Suprapubic skin (tissue), 4 donors: ENCODE measurements around the gene ITPRIP. TPM values are rescaled to one million over a fixed set of nuclear protein-coding genes. Genes with fewer than 3 reads are reported as not detected.
A peak's percentile ranks its signal among the peaks of the same experiment; 100 is the strongest.

ENCODE experiments used
- DNase-seq, 2 donors: peaks; one replicate each; pipeline ENCODE4 v3.0.0-alpha.2; 2019; ENCODE audit warnings: low spot score in 2 of 2
- H3K27ac ChIP-seq: fragments of 200-600 bp; sonication (generic); one replicate; pipeline ENCODE4 v1.5.1; 2019
- H3K27me3 ChIP-seq: fragments of 200-600 bp; sonication (generic); one replicate; pipeline ENCODE4 v1.5.1; 2019
- H3K36me3 ChIP-seq: fragments of 200-600 bp; sonication (generic); one replicate; pipeline ENCODE4 v1.5.1; 2019
- H3K4me1 ChIP-seq: fragments of 200-600 bp; sonication (generic); one replicate; pipeline ENCODE4 v1.5.1; 2019
- H3K4me3 ChIP-seq: fragments of 200-600 bp; sonication (generic); one replicate; pipeline ENCODE4 v1.5.1; 2019; ENCODE audit warnings: mild to moderate bottlenecking
- H3K9me3 ChIP-seq: fragments of 200-600 bp; sonication (generic); one replicate; pipeline ENCODE4 v1.5.1; 2019
- CTCF ChIP-seq, 2 donors: fragments of 200-600 bp in 1 of 2; fragments of 450-650 bp in 1 of 2; sonication (generic) in 1 of 2; IDR thresholded peaks; one replicate each; pipeline ENCODE4 v1.5.1; 2016 to 2019; ENCODE audit warnings: antibody characterized with exemption in 2 of 2, mild to moderate bottlenecking in 1 of 2, moderate library complexity in 1 of 2
- EP300 ChIP-seq: sonication (generic); formaldehyde crosslinking; IDR thresholded peaks from one replicate; pipeline ENCODE4 v1.6.1; 2017; ENCODE audit warnings: antibody characterized with exemption
- POLR2A ChIP-seq, 2 donors: fragments of 450-650 bp; IDR thresholded peaks; one replicate each; pipeline ENCODE4 v1.6.1; 2017; ENCODE audit warnings: antibody characterized with exemption in 2 of 2, mild to moderate bottlenecking in 2 of 2, moderate library complexity in 2 of 2
- POLR2AphosphoS5 ChIP-seq, 3 donors: sonication (generic); formaldehyde crosslinking; IDR thresholded peaks; one replicate each; pipeline ENCODE4 v1.6.1; 2017; ENCODE audit warnings: antibody characterized with exemption in 3 of 3
- WGBS: methylation state at CpG from one replicate; pipeline ENCODE4 v1.1.5; 2018; 5-methylcytosine and 5-hydroxymethylcytosine counted together
- total RNA-seq, 4 donors: library from RNA; depleted of rRNA; stranded (reverse); fragments of >200 nt; gene quantifications; one replicate each; pipeline ENCODE4 v1.1.0, GENCODE V29; 2016

ITPRIP gene
- total RNA-seq, 4 donors from 2014 or later: 98.5 to 217 (median 191) TPM

- no peak overlapping the region for H3K27ac ChIP-seq
- TF ChIP-seq POLR2AphosphoS5 (IDR thresholded peaks at IDR 0.05) (no peak), CTCF (IDR thresholded peaks at IDR 0.05) (no peak), EP300 (no peak), POLR2A (IDR thresholded peaks at IDR 0.05) (no peak)
- 98% methylated on average over 3 of the region's 3 CpGs for WGBS
- H3K9me3 ChIP-seq: no peaks in the 10 kb centered on the region
- H3K27me3 ChIP-seq: peaks cover 6% of the 10 kb centered on the region
- H3K4me1 ChIP-seq: peaks cover 7% of the 10 kb centered on the region
- H3K4me3 ChIP-seq: no peak overlapping the region
- no peaks in the 10 kb centered on the region for H3K36me3 ChIP-seq
- no peak for DNase-seq
Observed at GRCh38 chr10:104279550-104280259, 58.6 kb downstream of the ITPRIP start.

GRCh38 chr10:104277785-104278184 is 60.5 kb downstream of the ITPRIP start:
- TF ChIP-seq POLR2AphosphoS5 (IDR thresholded peaks at IDR 0.05) (no peak), EP300 (no peak), CTCF (IDR thresholded peaks at IDR 0.05) (no peak), POLR2A (IDR thresholded peaks at IDR 0.05) (no peak)
- no peaks in the 10 kb centered on the region for H3K36me3 ChIP-seq
- no peak overlapping the region for H3K27ac ChIP-seq
- no peak for DNase-seq
- peaks cover 6% of the 10 kb centered on the region for H3K27me3 ChIP-seq
- H3K9me3 ChIP-seq: no peaks in the 10 kb centered on the region
- 84% methylated on average over 2 of the region's 2 CpGs for WGBS
- H3K4me1 ChIP-seq: peaks cover 11% of the 10 kb centered on the region
- no peak overlapping the region for H3K4me3 ChIP-seq

GRCh38 chr10:104276192-104276591 is 62.1 kb downstream of the ITPRIP start:
- Histone ChIP-seq H3K27ac (no peak overlapping the region), H3K4me1 (peaks cover 11% of the 10 kb centered on the region), H3K9me3 (no peaks in the 10 kb centered on the region), H3K27me3 (peaks cover 6% of the 10 kb centered on the region), H3K4me3 (peak overlapping the region; percentile 54), H3K36me3 (no peaks in the 10 kb centered on the region)
- no peak for TF ChIP-seq EP300
- no peak for TF ChIP-seq CTCF (IDR thresholded peaks at IDR 0.05)
- no peak for TF ChIP-seq POLR2A (IDR thresholded peaks at IDR 0.05)
- no peak for TF ChIP-seq POLR2AphosphoS5 (IDR thresholded peaks at IDR 0.05)
- DNase-seq: no peak
- 60% methylated on average over 1 of the region's 1 CpG for WGBS

GRCh38 chr10:104274762-104275721 is 63.2 kb downstream of the ITPRIP start:
- peak overlapping the region; percentile 83 for H3K27ac ChIP-seq
- H3K36me3 ChIP-seq: no peaks in the 10 kb centered on the region
- TF ChIP-seq EP300 (no peak), CTCF (IDR thresholded peaks at IDR 0.05) (peak; percentile 62 to 88)
- H3K9me3 ChIP-seq: no peaks in the 10 kb centered on the region
- peak overlapping the region; percentile 54 for H3K4me3 ChIP-seq
- WGBS: 7% methylated on average over 37 of the region's 42 CpGs
- no peak for DNase-seq
- peaks cover 11% of the 10 kb centered on the region for H3K4me1 ChIP-seq
- H3K27me3 ChIP-seq: peaks cover 6% of the 10 kb centered on the region
